AG08395 (cell line): ENCODE measurements around the gene TOR2A.
A peak's percentile ranks its signal among the peaks of the same experiment; 100 is the strongest.
"Not testable (repeated sequence)": the region's sequence is repeated elsewhere in the genome, so short reads cannot be mapped to it uniquely, and the experiment has no call there.

Experiments used
- DNase-seq: peaks from one replicate; pipeline ENCODE4 v3.0.0; 2012; ENCODE audit warnings: mixed read lengths, low spot score

The TOR2A gene

DNA sequence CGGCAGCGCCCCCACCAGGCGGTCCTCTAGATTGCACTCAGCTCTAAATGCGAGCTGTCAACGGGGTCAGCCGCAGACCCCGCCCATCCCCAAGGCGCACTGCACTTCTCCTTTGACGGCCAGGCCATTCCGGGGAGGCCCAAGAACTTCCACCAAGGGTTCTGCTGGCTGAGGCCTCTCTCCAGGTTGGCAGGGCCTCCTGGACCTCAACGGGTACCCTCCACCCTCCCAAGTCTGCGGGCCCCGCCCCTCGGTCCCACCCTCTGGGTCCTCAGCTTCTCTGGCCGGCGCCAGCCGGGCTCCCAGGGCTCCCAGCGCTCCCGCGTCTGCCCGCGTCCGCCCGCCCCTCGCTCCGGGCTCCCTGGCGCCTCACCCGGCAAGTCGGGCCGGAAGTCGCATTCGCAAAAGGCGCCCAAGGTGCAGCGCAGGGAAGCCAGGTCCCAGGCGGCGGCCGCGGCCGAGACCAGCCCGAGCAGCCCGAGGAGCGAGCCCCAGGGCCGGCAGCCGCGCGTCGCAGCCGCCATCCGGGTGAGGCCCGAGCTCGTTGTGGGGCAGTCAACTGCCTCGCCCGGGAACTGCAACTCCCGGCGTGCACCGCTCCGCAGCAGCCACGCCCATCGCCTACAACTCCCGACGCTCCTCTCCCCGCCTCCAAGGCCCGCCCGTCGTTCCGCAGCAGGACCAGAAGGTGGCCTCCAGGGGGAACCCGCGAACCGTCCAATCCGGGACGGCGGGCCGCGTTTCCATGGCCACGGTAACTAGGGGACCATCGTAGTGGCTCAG is at the start of gene TOR2A:
Gene TOR2A (minus strand): TSS at position 548 of the 783 bp plus-strand sequence. CDS start 24 bp downstream, at position 524.
- peak; percentile 97 for DNase-seq

DNA sequence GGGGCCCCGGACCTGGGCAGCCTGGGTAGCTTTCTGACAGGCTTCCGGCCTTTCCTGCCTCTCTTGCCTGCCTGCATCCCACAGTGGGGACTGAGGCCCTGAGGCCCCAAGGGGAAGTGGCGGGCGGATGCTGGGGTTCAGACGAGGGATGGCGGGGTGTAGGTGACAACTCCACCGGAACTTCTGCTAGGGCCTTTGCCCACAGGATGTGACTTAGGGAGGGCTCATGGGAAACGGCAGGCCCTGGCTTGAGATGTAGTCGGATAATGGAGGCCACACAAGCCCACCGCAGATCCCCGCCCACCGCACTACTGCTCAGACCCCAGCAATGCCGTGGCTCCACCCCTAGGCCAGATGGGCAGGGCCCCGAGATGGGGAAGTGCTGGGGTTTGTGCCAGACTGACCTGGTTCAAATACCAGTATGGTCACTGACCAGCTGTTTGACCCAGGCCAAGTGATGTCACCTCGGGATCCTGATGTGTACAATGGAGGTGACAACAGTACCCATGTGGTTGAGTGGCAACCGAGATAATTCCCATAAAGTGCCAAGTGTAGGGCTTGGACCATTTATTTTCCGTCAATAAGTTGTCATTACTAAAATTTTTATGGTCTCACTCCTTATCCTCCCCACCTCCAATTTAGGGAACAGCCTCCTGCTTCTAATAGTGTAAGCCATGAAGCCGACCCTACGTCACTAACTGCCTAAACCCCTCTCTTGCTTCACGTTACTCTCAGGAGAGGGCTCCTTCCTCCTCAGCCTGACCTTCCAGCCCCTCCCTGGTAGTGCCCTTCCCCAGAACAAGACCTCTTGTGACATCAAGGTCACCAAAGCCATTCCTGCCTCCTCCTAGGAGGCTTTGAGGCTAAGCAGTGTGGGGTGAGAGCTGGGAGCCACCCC is 48.3 kb upstream of the TOR2A start:
- DNase-seq = no peak

DNA sequence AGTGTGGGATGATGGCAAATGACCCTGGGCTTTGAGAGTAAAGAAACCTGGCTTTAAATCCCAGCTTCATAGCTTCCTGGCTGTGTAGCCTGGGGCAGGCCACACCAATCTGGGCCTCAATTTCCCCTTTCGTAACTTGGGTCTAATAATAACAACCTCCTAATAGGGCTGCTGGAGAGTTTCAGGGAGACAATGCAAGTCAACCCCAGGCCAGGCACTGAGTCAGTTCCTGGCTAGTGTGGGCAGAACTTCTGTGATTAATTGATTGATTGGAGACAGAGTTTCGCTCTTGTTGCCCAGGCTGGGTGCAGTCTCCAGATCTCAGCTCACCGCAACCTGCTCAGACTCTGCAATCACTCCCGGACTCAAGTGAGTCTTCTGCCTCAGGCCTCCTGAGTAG is 46.7 kb upstream of the TOR2A start:
- DNase-seq = no peak

DNA sequence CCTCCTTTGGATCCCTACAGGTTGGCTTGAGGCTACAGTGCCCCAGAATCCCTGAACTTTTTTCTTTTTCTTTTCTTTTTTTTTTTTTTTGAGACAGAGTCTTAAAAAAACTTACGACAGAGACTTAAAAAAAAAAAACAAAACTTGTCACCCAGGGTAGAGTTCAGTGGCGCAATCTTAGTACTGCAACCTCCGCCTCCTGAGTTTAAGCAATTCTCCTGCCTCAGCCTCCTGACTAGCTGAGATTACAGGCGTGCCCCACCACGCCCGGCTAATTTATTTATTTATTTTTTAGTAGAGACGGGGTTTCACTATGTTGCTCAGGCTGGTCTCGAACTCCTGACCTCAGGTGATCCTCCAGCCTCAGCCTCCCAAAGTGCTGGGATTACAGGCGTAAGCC is 45.8 kb upstream of the TOR2A start:
- not testable (repeated sequence) for DNase-seq

DNA sequence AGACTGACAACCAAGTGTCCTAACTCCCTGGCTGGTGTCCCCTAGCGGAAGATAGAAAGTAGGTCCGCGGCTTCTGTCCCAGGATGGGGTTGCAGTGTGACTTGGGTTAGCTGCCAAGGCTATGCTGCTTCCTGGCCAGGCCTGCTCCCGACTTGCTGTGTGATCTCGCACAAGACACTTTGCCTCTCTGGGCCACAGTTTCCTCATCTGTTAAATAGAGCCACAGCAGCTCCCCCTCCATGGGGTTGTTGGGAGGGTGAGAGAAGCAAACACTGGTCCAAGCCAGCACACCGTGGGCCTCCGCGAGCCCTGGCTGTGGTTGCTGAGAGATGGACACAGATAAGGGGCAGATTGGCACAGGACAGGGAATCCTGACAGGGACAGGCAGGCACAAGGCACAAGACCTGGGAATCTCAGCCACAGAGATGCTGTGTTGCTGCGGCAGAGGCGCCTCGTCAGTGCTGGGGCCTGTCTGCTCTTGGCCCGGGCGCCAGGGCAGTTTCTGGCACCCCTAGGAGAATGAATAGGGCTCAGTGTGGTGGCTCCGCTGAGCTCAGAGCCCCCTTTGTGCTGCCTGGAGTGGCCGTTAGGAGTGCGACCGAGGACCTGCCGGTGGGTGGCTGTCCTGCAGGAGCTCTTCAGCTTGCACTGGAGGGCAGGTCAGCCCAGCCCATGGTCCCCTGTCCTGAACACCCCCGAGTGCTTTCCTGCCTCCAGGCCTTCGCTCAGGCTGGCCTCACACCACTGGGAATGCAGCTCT is 45.2 kb upstream of the TOR2A start:
- no peak for DNase-seq

DNA sequence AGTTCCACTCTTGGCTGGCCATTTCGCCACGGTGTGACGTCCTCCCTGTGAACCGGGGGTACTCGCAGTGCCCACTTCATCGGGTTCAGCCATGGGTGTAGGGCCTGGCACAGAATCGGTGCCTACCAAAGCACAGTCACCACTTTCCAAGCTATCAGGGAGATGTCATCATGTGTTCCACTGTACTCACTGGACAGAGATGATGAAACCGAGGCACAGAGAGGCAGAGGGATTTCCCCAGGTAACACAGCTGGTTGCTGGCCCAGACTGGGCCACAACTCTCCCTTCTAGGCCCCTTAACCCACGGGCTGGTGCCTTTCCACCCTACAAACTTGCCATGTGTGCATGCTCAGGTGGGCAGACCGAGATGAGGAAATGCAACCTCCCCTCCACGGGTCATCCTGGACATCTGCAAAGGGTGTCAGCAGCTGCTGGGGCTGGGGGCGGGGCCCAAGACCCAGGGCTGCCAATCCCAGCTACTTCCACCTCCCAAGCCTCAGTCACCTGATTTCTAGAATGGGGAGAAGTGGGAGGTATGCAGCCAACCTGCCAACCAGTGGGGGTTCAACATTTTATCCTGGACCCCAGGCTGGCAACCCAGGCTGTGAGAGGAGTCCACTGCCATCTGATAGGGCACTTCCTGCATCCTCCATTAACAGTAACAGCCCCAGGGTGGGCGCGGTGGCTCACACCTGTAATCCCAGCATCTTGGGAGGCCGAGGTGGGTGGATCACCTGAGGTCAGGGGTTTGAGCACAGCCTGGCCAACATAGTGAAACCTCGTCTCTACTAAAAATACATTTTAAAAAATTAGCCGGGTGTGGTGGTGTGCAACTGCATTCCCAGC is 44.3 kb upstream of the TOR2A start:
- no peak for DNase-seq

DNA sequence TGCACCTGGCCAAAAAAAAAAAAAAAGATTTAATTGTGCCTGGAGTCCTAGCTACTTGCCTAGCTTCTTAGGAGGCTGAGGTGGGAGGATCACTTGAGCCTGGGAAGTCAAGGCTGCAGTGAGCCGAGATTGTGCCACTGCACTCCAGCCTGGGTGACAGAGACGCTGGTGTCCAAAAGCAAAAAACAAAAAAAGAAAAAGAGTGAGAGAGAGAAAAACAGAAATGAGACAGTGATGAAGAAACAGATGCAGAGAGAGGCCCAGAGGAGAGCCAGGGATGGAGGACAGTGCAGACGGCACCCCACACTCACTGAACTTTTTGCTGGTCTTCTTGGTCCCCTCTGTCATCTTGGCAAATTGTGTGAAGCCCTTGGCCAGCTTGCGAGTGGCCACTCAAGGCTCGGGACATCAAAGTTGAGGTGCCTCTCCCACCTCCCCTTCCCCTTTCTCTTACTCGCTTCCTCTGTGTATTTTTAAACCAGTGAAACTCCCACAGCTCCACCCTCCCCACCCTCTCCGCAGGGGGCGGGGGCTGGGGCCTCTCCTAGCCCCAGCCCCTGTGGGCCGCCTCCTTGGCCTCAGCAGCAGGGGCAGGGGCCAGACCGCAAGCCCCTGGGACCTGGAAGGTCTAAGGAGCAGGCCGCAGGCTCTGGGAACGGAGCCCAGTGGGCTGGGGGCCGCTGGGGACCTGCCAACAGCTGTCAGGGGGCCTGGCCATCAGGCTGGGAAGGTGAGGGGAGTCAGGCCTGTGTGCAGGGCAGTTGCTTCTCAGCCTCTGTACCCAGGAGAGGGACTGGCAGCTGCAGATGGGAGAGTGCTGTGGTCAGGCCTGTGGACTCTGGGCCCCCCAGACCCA is 43.4 kb upstream of the TOR2A start, which contains the start of gene SH2D3C:
Gene SH2D3C (minus strand): TSS at position 387 of the 856 bp plus-strand sequence. CDS start 39 bp downstream, at position 348.
- DNase-seq = no peak

DNA sequence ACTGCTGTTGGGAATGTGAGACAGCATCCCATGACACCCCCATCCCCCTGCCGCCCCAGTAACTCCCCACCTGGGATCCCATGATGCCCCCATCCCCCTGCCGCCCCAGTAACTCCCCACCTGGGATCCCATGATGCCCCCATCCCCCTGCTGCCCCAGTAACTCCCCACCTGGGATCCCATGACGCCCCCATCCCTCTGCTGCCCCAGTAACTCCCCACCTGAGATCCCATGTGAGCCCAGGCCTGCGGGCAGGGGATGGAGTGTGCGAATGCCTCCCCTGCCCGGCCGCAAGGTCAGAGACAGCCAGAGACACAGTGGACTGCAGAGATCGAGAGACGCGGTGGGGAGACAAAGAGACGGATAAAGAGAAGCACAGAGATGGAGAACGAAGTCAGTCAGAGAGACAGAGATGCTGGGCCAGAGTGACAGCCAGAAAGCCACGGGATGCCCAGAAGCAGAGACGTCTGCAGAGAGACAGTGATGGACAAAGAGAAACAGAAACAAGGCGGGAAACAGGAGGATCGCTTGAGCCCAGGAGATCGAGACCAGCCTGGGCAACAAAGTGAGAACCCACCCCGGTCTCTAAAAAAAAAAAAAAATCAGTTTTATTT is 42.4 kb upstream of the TOR2A start:
- no peak for DNase-seq

DNA sequence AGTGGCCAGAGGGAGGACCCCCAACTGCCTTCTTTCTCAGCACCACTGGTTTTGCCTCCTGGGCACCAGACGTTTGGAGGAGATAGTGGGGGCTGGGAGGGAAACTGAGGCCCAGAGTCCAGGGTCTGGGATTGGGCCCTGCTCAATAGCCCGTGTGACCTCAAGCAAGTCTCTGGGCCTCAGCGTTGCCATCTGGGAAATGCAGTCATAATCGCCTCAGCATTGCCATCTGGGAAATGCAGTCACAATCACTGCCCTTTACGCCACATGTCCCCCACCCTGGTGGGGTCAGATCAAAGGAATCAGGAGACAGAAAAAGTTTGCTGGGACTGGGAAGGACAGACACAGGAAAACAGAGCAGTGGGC is 41.8 kb upstream of the TOR2A start:
- DNase-seq = no peak

DNA sequence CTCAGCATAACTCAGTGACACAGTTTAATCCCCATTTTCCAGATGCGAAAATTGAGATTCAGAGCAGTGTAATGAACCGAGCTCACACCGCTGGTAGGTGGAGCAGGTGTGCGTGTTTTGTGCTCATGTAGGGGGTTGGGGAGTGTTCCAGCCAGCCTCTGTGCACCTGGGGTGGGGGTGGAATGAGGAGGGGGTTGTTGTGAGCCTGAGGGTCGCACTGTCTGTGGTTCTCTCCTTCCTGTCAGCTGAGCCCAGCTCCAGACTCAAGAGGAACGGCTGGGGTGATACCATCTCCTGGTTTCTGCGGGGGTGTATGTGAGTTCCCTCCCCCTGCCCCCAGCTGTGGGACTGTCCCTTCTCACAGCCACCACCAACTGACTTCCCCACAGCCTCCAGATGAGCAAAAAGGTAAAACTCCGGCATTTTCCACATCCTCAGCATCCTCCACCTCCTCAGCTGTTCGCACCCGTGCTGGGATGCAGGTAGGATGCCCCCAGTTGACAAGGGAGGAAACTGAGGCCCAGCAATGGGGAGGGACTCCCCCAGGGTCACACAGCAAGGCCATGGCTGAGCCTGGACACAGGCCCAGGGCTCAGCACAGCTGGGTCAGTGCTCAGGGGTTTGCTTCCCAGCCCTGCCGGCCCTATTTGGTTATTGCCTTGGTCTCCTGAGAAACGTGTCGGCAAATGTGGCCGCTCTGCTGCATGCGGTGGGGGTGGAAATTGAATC is 41.3 kb upstream of the TOR2A start:
- no peak for DNase-seq

DNA sequence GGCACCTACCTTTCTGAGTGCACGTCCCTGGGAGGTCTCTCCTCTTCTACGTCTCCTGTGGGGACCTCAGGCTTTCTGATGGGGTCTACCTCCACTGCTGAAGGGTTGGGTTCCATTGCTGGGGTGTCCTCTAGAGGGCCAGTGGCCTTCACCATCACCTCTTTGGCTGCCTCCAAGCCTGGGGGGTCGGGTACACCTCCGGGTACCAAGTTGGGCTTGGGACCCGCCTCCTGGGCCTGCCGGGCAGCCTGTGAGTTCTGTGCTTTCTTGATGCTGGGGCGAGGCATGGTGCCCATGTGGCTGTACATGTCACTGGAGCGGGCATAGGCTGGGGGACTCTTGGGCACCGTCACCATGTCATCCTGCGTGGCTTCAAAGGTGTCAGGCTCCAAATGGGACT is 38.9 kb upstream of the TOR2A start:
- DNase-seq = no peak

DNA sequence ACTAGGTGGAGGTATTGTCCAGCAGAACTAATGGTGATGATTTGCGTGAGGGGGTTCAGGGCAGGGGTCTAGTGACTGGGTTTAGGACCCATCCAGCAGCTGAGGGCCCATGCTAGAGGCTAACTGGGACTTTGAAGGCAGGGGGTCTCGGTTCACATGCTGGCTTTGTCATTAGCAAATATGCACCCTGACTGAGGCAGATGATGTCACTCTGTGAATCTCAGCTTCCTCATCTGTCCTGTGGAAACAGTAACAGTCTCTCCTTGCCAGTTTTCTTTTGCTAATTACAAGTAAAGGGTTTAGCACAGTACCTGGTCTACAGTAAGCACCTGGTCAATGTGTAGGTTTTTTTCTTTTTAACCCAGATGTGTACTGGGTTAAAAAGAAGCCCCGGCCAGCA is 38.2 kb upstream of the TOR2A start:
- DNase-seq = no peak

DNA sequence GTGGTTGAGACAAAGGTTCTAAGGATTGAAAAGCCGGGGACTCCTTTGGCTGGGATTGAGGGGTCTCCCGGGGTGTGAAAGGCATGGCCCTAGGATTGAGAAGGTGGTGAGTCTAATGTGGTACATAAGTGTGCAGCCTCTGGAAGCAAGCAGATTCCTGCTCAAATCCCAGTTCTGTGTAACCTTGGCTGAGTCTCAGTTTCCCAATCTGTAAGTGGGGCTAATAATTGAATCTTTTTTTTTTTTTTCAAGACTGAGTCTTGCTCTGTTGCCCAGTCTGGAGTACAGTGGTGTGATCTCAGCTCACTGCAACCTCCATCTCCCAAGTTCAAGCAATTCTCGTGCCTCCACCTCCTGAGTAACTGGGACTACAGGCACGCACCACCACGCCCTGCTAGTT is 37.5 kb upstream of the TOR2A start:
- no peak for DNase-seq

DNA sequence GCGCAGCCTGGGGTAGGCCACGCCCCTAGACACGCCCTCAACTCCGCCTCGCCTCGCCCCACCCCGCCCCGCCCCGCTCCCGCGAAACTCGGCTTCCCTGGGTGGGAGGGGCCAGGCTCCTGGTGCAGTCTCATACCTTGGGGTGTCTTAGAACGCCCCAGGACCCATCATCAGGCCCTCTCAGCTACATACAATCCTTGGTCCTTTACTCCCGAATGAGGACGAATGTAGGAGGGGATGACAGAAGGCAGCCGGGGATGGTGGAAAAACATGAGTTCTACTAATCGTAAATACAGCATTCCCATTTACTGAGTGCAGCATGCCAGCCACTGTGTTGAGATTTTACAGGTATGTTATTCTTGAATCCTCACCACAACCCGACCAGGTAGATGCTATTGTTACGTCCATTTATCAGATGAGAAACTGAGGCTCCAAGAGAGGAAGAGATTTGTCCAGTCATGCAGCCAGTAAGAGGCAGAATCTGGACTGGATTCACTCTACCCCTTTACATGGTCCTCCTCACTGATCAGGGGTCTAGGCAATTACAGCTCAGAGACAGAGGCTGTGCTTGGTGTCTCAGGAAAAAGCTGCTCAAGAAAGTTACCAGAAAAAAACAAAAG is 36.6 kb upstream of the TOR2A start:
- no peak for DNase-seq

DNA sequence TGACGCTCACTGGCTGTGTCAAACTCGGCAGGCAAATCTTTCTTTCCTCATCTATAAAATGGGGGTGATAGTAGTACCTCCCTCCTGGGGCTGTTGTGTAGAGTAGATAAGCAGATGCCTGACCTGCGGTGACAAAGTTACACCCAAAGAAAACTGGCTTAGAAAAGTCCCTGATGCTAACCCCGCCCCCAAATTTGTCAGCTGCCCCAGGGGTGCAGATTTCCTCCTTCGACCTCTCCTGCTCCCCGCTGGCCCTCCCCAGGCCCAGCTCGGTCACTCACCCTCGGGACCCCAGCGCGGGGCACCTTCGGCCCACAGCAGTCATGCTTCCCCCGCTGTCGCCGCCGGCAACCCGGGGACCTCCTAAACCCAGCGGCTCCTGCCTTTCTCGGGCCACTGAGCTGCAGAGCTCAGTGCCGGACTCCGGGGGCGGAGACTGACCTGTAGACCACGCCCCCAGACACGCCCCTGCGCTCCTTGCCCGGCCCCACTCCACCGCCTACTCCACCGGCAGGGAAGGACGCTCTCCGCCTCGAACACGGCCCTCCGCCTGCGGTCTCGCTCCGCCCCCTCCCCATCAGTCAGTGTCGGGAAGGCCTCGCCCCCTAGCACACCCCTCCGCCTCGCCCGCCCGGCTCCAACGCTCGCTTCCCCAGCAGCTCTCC is 35.9 kb upstream of the TOR2A start:
- DNase-seq = peak; percentile 98

DNA sequence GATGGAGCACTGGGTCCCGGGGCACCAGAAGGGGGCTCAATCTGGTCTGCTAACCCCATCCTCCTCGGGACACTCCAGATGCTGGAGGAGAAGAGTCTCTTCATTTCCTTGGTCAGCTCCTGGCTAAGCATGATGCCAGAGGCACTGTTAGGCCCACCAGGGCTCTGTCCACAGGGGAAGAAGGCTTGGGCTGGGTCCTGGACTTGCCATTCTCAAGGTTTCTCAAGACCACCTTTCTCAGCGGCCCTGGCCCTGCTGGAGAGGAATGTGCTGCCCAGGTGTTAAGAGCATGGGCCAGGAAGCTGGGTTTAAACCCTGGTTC is 35.5 kb upstream of the TOR2A start:
- no peak for DNase-seq

DNA sequence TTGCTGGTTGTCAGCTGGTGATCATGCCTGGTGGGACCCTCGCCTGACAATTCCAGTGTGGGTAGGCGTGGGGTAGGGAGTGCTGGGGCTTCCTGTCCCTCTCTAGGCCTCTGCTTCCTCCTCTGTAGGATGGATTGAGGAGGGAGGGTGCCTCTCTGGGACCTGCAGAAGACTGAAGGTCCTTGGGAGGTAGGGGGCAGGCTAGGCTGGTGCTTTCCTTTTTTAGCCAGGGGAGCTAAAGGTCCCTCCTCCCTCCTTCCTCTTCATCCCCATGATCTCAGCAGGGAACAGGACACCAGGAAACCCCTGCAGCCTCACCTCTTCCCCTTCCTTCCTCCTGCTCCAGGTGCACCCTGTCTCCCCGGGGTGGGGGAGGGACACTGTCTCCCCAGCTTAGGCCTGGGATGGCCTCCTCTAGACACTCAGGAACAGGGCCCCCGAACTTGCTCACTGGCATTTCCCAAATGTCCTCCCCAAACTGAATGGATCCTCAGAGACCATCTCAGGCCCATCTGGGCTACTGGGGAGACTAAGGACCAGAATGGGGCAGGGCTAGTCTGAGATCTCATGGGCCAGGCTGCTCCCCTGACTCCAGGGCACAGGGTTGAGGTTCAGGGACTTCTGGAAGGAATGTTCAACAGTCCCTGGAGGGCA is 35.0 kb upstream of the TOR2A start:
- DNase-seq = no peak

DNA sequence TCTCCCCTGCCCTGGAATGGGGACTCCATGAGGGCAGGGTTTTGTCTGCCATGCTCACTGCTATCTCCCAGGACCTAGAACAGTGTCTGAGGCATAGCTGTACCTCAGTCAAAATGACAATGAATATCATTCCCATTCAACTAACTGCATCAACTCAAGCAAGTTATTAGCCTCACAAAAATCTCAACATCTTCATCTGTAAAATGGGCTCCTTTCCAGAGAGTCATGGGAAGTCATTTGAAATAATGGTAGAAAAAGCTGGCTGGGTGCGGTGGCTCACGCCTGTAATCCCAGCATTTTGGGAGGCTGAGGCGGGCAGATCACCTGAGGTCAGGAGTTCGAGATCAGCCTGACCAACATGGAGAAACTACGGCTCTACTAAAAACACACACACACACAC is 34.0 kb upstream of the TOR2A start:
- no peak for DNase-seq
